Suppressor macrophage (primary cell): Measurements from ENCODE around the gene TASP1.
"Not testable (repeated sequence)": the region's sequence is repeated elsewhere in the genome, so short reads cannot be mapped to it uniquely, and the experiment has no call there.

Experiments used
- DNase-seq, 4 experiments: peaks; one replicate each; pipeline ENCODE4 v3.0.0-alpha.2; 2020 to 2022

Gene TASP1

DNA sequence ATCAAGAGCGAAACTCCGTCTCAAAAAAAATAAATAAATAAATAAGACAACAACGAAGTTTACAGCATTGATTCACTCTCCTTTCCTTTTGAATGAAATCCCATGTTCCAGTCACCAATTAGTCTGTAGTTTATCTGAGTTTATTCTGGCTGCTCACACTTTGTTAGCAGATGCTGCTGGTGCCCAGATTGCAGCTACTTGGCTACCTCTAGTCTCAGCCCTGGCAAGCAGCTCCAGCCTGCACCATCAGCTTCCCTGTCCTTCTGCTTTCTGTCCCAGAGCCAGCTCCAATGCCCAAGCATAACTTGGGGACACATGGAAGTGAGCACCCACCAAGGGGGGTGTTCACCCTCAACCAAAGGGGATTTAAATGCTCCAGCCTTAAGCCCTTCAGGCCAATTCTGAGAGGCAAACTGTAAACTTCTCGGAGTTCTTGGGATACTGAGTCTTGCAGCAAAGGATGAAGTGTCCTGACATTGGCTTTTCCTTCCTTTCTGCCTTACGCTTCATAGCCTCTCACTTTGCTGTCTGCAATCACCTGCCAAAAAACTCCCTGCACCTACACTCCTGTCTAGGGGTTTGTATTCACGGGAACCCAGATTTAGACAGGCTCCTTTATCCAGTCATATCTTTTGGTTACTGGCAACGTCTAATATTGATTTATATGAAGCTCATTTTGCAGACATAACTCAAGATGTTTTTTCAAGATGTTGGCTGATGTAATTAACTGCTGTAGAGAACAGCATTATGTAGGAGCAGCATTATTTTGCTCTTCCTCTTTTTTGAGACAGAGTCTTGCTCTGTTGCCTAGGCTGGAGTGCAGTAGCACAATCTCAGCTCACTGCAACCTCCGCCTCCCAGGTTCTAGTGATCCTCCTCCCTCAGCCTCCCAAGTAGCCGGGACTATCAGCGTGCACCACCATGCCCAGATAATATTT lies 9.8 kb upstream of the TASP1 start:
- peak in 2 of 4 experiments; percentile 11 to 13 for DNase-seq

DNA sequence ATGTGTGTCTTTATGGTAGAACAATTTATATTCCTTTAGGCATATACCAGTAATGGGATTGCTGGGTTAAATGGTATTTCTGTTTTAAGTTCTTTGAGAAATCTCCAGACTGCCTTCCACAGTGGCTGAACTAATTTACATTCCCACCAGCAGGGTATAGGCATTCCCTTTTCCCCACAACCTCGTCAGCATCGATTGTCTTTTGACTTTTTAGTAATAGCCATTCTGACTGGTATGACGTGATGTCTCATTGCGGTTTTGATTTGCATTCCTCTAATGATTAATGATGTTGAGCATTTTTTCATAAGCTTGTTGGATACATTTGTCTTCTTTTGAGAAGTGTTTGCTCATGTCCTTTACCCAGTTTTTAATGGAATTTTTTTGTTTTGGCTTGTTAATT lies 5.3 kb upstream of the TASP1 start:
- no peak for DNase-seq

DNA sequence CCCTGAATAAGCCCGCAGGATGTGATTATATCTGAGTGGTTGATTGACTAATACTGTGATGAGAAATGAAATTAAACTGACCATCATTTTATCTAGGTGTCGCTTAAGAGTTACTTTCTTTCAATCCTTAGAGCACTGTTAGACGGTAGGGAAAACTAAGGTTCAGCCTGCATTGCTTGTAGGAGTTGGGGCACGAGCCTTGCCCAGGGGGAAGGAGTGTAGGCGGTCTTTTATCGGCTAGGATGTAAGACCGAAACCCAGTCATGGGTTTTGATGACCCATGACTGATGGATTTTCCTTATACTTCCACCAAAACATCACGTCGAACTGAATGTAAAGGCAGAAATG lies 392 bp upstream of the TASP1 start:
- peak; percentile 65 to 82 (median 78) for DNase-seq

DNA sequence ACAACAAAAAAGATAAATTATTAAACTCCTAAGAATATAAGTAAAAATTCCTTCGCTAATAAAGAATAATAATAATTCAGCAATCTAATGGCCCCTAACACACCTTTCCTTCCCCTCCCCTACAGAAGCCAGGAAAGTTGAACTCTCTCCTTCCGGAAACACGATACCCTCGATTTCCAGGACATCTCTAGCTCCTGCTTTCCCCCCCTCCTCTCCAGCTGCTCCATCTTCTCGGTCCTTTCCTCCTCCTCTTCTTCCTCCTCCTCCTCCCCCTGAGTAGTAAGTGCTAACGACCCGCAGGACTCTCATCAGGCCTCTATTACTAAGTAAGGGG lies 603 bp downstream of the TASP1 start:
- no peak for DNase-seq

DNA sequence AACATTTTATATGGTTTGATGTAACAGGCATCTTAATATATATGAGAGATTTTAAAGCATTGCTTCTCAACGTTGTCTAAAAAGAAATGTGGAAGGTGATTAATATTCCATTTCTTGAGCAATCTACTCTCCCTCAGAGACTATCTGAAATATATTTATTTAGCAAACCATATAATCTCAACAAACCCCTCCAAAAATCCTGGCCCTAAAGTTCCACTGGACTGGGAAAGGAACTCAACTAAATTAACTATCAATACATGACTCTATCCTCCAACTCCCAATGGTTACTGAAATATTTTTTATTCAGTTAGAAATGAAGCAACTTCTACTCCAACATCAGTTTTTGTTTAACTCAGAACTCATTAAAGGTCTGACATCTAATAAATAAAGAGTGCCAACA lies 6.3 kb downstream of the TASP1 start:
- no peak for DNase-seq

DNA sequence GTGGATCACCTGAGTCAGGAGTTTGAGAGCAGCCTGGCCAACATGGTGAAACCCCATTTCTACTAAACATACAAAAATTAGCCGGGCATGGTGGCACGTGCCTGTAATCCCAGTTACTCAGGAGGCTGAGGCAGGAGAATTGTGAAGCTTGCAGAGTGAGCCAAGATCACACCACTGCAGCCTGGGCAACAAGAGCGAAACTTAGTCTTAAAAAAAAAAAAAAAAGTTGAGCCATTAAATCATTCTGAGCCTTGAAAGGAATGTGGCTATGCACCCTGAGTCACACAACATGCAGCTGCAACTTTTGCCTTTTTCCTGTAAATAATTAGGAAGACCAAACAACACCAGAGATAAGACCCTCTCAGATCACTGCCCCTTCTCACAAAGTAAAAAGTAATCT lies 11.2 kb downstream of the TASP1 start:
- not testable (repeated sequence) for DNase-seq

DNA sequence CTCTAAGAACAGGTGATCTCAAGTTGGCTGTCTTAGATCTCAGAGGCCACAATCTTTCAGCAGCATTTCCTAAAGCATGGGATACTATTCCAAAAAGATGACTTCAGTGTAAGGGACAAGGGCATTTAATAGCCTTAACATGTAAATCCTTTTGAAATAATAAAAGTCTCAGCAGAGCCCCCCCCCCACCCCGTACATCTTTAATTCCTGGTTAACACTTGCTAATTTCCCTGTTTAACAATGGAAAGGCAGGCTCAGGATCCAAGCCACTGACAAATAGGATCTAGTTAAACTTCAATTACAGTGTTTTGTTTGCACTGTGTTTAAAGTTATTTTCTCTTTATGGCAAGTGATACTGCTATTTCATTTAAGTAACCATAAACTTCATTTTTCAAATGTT lies 12.0 kb downstream of the TASP1 start:
- DNase-seq = no peak

DNA sequence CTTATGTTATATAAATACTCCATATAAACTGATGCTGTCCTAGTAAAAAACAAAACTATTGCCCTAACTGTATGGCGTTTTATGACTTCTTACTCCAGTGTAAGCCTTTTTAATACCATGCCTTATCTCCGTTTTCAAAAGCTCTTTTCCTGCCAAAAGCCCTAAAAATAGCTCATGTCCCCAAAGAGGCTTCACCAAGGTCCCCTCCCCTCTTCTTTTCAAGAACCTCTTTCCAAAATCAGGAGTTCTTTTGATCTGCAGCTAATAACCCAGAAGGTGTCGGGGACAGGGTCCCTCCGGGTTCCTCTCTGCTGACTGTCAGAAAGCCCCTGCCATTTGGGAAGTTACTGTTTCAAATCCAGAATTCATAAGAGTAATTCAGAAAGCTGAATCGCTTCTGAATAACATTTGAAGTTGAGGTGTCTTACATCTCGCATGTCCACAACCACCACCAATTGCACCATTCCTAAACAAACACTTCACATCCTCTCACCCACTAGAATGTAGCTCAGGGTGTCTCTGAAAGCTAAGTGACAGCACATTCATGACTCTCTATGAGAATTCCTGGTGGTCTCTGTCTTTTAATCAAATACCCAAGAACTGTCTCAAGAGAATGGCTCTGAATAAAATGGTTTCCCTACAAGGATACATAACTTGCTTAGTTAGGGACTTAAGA lies 13.3 kb downstream of the TASP1 start:
- no peak for DNase-seq

DNA sequence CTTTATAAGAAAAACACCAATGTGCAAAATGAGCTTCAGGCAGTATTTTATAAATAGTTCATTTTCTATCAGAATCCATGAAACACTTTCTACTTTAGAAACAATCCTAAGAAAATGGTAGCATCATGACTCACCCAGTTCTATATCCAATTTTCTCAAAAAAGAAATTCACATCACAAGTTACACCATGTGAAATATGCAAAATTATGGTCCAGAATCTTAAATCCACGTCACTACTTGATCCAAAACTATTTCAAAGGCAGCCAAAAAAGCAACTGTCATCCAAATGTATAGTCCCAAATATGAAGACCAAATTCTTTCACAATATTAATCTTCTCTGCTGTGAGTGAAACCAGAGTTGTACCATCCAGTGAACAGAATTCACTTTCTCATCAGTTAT lies 19.3 kb downstream of the TASP1 start:
- DNase-seq = not testable (repeated sequence)

DNA sequence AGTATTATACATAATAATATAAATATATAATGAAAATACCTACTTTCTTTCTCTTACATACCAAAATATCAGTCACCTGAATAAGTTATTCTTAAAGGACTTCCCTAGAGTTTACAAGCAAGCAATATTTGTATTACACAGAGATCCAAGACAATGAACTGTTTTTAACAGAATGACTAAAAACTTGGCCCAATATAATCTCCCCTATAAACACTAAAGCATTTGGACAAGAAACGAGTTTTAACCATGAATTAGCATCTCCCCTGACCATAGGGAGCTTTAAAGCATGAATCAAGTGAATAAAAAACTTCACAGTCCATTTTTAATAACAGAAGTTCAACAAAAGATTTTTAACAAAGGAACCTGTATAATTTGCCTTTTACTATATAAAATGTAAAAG lies 20.3 kb downstream of the TASP1 start:
- not testable (repeated sequence) for DNase-seq

DNA sequence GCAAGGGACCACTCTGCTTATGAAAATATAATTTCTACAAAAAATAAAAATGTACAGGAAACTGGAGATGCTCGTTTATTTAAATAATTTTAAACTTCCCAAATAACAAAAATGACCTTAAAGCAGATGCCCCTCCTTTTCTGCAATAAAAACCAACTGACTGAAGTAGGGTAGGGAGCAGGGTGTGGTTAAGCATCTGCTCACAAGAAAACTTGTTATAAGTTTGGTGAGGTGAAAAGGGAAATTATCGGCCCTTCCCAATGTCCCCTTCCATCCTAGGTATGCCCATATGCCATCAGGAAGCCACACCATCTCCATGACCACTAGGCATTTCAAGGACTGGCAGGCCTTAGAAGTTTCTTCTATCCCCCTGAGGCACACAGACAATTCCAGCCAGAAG lies 21.1 kb downstream of the TASP1 start:
- DNase-seq = not testable (repeated sequence)

DNA sequence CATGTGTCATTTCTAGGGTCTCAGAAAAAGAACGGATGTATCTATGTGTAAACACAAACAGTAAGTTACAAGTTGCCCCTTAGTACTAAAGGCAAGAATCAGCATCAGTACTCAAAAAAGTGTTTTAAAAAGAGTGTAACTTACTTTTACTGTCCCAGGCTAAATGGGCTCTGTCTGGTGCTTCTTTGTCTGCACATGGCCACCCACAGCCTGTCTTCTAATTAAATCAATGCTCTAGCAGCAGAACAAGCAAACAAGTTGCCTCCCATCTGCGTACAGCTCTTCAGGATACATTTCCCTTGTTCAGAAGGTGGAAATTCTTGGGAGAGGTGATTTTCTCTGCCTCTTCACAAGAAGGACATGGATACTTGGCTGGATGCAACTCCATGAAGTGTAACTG lies 22.0 kb downstream of the TASP1 start:
- DNase-seq = not testable (repeated sequence)

DNA sequence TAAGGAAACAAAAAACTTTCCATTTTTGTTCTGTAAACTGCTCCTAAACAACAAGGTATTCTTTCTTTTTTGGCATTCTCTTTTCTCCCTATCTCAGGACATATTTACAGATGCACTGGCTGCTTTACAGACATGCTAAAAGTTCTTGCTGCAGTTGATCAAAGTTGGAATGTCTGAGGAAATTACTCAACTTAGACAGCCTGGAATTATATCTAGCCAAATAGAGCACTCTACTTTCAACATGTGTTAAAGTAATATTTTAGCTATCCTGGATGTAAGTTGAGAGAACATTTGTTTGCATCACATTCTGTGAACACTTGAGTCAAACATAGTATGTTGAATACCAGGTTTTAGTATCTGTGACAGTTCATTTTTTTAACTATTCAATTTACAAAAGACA lies 24.8 kb downstream of the TASP1 start:
- DNase-seq = no peak

DNA sequence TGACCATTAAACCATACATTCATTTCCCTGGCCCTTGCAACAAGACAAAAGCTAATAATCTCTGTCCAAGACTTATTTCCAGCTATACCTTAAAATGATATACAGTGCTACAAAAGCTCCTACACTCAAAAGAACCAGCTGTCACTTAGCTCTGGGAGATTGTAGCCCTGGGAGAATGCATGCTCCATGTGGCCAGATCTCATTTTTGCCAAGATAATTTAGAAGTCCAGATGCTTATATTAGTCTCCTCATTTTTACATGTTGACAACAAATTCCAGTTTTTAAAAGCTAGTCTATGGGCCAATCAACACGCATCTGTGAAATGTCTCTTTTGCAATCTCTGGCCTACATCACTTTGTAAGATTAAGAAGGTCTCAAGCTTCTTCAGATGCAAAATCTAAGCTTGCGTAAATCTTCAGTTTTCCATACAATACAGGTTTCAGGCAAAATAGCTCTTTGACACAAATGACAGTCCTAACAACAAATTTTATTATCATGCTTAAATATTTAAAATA lies 27.1 kb downstream of the TASP1 start:
- no peak for DNase-seq

DNA sequence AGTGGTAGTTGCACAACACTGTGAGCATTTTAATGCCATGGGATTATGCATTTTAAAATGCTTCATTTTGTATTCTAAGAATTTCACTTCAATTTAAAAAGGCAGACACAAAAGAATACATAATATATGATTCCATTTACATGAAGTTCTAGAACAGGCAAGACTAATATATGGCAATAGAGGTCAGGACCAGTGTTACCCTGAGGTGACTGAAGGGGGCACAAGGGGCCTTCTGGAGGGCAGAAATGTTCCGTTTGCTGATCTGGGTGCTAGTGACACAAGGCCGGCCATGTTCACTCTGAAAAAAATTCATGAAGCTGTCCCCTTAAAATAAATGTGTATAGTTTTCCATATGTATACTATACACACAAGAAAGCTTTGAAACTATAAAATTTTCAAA lies 28.5 kb downstream of the TASP1 start:
- peak in 3 of 4 experiments; percentile 2 to 7 (median 4) for DNase-seq

DNA sequence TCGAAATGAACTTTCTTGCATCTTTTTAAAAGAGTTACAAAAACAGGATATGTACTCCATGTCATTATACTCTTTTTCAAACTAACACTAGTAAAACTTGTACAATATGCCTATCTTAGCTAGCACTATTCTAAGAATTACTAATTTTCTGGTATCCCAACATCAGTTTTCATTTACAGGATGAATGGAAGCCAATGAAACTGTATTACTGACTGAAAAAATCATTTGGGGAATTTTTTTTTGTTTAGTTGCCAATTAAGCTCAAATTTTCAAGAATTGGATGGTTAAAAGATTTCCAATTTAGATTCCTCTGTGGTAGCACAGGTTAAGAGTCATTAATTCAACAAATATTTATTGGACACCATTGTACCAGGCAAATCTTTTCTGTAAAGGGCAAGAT lies 30.7 kb downstream of the TASP1 start:
- no peak for DNase-seq

DNA sequence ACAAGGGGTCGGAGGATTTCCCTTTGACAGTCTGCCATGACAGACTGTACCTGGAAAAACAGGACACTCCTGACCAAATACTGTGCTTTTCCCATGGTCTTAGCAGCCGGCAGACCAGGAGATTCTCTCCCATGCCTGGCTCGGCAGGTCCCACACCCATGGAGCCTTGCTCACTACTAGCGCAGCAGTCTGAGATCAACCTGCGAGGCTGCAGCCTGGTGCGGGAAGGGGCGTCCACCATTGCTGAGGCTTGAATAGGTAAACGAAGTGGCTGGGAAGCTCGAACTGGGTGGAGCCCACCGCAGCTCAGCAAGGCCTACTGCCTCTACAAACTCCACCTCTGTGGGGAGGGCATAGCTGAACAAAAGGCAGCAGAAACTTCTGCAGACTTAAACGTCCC lies 45.3 kb downstream of the TASP1 start:
- not testable (repeated sequence) for DNase-seq

DNA sequence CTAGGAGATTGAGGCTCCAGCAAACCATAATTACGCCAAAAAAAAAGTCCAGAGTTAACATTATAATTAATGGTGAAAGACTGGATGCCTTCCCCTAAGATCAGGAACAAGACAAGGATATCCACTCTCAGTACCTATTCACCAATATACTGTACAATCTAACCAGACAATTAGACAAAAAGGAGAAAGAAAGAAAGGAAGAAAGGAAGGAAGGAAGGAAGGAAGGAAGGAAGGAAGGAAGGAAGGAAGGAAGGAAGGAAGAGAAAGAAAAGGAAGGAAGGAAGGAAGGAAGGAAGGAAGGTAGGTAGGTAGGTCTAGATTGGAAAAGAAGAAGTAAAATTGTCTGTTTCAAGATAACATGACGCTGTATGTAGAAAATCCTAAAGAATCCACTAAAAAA lies 50.7 kb downstream of the TASP1 start:
- no peak for DNase-seq

DNA sequence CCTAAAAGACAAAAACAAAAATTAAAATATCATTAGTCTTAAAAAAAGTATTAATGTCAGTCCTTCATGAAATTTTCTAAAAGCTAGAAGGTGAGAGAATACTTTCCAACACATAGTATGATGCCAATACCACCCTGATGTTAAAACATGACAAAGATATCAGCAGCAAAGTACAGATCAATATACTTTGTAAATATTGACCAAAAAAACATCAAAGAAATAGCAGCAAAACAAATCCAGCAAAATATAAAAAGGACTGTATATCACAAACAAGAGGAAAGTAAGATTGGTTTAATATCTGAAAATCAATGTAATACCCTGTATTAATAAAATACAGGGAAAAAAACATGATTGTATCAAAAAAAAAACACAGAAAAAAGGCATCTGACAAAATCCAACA lies 51.4 kb downstream of the TASP1 start:
- no peak for DNase-seq

DNA sequence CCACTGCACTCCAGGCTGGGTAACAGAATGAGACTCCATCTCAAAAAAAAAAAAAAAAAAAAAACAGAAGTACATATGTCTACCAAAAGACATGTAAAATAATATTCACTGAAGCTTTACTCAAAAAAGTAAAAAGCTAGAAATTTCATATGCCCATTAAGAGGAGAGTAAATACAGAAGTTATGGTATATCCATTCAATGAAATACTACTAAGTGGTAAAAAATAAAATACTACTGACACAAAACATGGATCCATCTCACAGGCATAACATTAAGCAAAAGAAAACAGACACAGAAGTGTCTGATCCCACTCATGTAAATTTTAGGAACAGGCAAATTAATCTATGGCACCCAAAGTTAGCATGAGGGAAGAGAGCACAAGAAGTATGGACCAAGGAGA lies 52.6 kb downstream of the TASP1 start:
- DNase-seq = no peak

DNA sequence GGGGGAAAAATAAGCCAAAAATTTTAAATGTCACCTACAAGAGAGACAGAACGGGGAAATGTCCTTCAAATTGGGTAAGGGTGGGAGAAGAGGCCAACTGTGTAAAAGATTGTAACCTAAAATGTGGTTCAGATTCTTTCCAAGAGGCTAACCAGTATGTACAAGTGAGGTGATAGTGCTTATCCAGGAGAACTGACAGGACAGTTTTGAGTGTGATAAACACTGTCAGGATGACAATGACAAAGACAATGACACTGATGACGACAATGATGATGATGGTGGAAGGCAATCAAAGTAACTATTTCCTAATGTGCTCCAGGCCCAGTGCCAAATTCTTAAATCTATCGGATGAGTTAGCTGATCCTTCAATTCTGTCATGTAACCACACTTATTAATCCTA lies 57.3 kb downstream of the TASP1 start:
- no peak for DNase-seq

DNA sequence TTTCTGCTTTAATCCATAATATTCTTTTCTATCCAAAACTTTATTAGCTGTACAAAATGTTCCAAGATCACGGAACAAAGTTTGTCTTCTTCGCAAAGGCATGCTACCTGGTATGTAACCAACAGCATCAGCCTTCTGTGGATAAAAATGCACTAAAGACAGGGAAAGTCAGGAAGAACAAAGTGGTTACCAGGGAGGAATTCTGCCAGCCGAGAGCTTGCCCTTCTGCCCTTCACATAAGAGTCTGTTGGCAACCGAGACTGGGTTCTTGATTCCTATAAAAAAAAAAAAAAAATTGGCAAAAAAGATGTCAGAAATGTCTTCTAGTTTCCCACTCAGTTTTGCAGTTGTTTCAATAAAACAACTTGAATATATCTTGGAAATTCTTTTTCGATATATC lies 58.0 kb downstream of the TASP1 start:
- DNase-seq = no peak

DNA sequence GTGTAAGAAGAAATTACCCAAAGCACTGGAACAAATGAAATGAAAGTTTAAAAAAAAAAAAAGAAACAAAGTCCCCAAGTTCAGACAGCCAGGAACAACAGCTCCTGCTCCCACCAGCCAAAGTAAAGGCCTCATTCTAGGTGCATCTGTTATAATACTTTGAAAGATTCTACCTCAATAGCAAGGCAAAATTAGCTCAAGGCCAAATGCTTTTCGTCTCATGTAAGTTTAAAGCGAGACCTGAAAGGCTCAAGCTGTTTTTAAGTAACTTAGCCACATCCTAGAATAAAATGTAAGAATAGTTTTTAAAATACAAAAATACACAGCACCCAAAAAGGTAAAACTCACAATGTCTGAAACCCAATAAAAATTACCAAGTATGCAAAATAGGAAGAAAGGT lies 64.7 kb downstream of the TASP1 start:
- no peak for DNase-seq

DNA sequence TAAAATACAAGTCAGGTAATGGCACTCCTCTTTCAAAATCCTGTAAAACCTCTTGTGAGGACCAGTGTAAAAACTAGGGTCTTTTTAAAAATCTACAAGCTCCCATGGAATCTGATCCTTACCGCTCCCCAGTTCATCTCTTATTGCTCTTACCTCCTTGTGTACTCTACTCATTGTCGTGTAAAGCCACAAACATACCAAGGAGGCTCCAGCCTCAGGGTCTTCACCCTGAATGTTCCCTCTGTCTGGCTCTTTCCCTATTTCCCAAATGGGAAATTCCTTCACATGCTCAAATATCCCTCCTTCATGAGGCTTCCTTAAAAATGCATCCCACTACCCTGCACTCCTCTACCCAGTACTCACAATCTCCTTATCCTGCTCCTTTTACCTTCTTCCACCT lies 67.1 kb downstream of the TASP1 start:
- no peak for DNase-seq
